Chondrocyte (in vitro differentiated cells): ENCODE measurements around the gene MN1. TPM values are rescaled to one million over a fixed set of nuclear protein-coding genes. Genes with fewer than 3 reads are reported as not detected.

Experiments used
- DNase-seq: peaks from one replicate; pipeline ENCODE4 v3.0.0; 2021; ENCODE audit warnings: mixed read lengths, low spot score
- H3K27ac Mint-ChIP-seq: one replicate; pipeline ENCODE4 v1.8.0; 2021; ENCODE audit warnings: mild to moderate bottlenecking, moderate library complexity, mixed read lengths; ENCODE audit not compliant: unreplicated experiment
- H3K27me3 Mint-ChIP-seq: 2 replicates; pipeline ENCODE4 v1.8.0; 2021; ENCODE audit warnings: low read depth, mixed read lengths
- H3K36me3 Mint-ChIP-seq: 2 replicates; pipeline ENCODE4 v1.8.0; 2021; ENCODE audit warnings: low read depth, mixed read lengths
- H3K4me1 Mint-ChIP-seq: 2 replicates; pipeline ENCODE4 v1.8.0; 2021; ENCODE audit warnings: low read depth, mild to moderate bottlenecking, mixed read lengths
- H3K4me3 Mint-ChIP-seq: one replicate; pipeline ENCODE4 v1.8.0; 2021; ENCODE audit warnings: mild to moderate bottlenecking, moderate library complexity, mixed read lengths; ENCODE audit not compliant: unreplicated experiment
- H3K9me3 Mint-ChIP-seq: 2 replicates; pipeline ENCODE4 v1.8.0; 2021; ENCODE audit warnings: low read depth, mixed read lengths
- total RNA-seq: library from RNA; stranded (reverse); gene quantifications from 3 replicates; pipeline ENCODE4 v1.2.1, GENCODE V29; 2021
- TF ChIP-seq, protein P1 (sequence below): fragments of 200-600 bp; sonication (generic); IDR thresholded peaks from 2 replicates; pipeline ENCODE4 v1.5.0; 2021; ENCODE audit warnings: antibody characterized with exemption, mild to moderate bottlenecking, moderate library complexity

Gene MN1
- total RNA-seq, 1 donor from 2014 or later, result 119 TPM

- Mint-ChIP-seq H3K27me3 (no peaks in the 10 kb centered on the region), H3K4me3 (no peak overlapping the region), H3K4me1 (peaks cover 53% of the 10 kb centered on the region)
Measured at GRCh38 chr22:27808451-27809225, 7.1 kb upstream of the MN1 start.

DNA sequence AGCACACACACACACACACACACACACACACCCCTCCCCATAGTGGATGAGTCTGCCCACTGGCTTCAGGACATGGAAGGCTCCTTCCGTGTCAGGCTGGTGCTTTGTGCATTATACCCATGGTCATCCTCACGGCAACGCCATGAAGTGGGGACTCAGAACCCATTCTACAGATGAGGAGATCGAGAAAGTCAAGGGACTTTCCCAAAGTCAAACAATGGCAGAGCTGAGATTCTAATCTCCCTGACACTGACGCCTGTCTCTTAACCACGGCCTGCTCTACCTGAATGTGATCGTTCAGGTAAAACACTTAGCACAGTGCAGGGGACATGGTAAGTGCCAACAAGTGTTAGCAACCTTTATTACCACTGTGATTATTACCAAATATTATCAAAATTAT is 4.3 kb upstream of the MN1 start:
- Mint-ChIP-seq H3K27ac (no peak overlapping the region), H3K4me1 (peaks cover 59% of the 10 kb centered on the region), H3K36me3 (no peaks in the 10 kb centered on the region), H3K27me3 (no peaks in the 10 kb centered on the region), H3K4me3 (no peak overlapping the region), H3K9me3 (no peaks in the 10 kb centered on the region)
- TF ChIP-seq, protein P1, sequence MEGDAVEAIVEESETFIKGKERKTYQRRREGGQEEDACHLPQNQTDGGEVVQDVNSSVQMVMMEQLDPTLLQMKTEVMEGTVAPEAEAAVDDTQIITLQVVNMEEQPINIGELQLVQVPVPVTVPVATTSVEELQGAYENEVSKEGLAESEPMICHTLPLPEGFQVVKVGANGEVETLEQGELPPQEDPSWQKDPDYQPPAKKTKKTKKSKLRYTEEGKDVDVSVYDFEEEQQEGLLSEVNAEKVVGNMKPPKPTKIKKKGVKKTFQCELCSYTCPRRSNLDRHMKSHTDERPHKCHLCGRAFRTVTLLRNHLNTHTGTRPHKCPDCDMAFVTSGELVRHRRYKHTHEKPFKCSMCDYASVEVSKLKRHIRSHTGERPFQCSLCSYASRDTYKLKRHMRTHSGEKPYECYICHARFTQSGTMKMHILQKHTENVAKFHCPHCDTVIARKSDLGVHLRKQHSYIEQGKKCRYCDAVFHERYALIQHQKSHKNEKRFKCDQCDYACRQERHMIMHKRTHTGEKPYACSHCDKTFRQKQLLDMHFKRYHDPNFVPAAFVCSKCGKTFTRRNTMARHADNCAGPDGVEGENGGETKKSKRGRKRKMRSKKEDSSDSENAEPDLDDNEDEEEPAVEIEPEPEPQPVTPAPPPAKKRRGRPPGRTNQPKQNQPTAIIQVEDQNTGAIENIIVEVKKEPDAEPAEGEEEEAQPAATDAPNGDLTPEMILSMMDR, result no peak
- DNase-seq, result no peak

More at GRCh38 chr22:27808451-27809225, 7.1 kb upstream of the MN1 start:
- Mint-ChIP-seq H3K9me3 (no peaks in the 10 kb centered on the region), H3K27ac (peak overlapping the region; percentile 77), H3K36me3 (no peaks in the 10 kb centered on the region)
- TF ChIP-seq, protein P1, result no peak
- no peak for DNase-seq

DNA sequence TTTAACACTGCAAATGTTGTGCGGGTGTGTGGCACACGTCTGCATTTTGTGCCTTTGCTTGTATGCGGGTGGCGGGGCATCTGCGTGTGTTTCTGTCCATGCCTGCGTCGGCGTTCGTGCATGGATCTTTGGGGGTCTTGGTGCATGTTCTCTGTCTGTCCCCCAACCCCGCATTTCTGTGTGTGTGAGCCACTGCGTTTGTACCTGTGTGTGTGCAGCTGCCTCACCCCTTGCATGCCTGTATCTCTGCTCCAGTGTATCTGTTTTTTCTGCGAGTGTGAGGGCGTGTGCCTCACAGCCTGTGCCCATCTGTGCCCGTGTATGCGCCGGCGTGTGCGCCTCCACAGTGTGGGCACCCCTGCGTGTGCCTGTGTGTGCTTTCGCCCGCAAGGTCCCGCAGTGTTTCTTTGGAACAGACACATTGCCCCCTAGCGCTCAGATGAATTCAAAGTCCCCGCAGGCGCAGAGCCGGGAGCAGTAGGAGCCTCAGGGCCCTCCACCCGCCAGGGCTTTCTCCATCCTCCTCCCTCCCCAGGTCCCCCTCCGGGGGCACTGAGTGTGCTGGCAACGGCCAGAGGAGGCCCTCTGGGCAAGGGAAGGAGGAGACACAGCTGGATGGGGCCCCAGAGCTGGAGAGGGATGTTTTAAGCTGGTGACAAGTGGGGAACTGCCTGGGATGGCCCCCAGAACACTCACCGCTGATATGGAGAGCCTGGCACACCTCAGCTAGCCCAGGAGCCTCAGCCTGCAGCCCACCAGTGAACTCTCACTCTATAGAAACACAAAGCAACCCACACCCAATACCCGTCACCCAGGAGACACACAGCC is 3.1 kb upstream of the MN1 start:
- Mint-ChIP-seq H3K27ac (no peak overlapping the region), H3K9me3 (no peaks in the 10 kb centered on the region), H3K27me3 (no peaks in the 10 kb centered on the region), H3K4me1 (peaks cover 48% of the 10 kb centered on the region), H3K4me3 (peak overlapping the region; percentile 37), H3K36me3 (no peaks in the 10 kb centered on the region)
- DNase-seq, result no peak
- TF ChIP-seq, protein P1, result peak; percentile 87

GRCh38 chr22:27803841-27804415 is 2.4 kb upstream of the MN1 start:
- Mint-ChIP-seq H3K4me3 (no peak overlapping the region), H3K27me3 (no peaks in the 10 kb centered on the region), H3K36me3 (peaks cover 2% of the 10 kb centered on the region), H3K4me1 (peaks cover 43% of the 10 kb centered on the region), H3K9me3 (no peaks in the 10 kb centered on the region), H3K27ac (no peak overlapping the region)
- TF ChIP-seq, protein P1, result no peak
- no peak for DNase-seq
